HepG2 (cell line): Measurements from ENCODE around the gene NFRKB. TPM values are rescaled to one million over a fixed set of nuclear protein-coding genes. Genes with fewer than 3 reads are reported as not detected.

ENCODE experiments used
- ARNT2 ChIP-seq: sonication (generic); formaldehyde crosslinking; IDR thresholded peaks from 2 replicates; pipeline ENCODE4 v1.8.0; 2022; ENCODE audit warnings: mild to moderate bottlenecking, low read depth, missing genetic modification reagents, moderate library complexity
- CCAR2 ChIP-seq: fragments of 200-400 bp; formaldehyde crosslinking; optimal IDR thresholded peaks from 2 replicates; pipeline ENCODE3; 2018; ENCODE audit warnings: low read depth, mild to moderate bottlenecking, low read length, moderate library complexity
- GABPB1 ChIP-seq: IDR thresholded peaks from 2 replicates; pipeline ENCODE4 v1.6.1; 2016; ENCODE audit warnings: mild to moderate bottlenecking, missing genetic modification reagents, moderate library complexity, missing compliant biosample characterization
- HNRNPL ChIP-seq: fragments of 200-400 bp; formaldehyde crosslinking; IDR thresholded peaks from 2 replicates; pipeline ENCODE4 v1.6.1; 2017; ENCODE audit warnings: mild to moderate bottlenecking, low read depth, low read length
- HNRNPLL ChIP-seq: fragments of 200-400 bp; formaldehyde crosslinking; IDR thresholded peaks from 2 replicates; pipeline ENCODE4 v1.6.1; 2017; ENCODE audit warnings: mild to moderate bottlenecking, low read depth, low read length; ENCODE audit not compliant: poor library complexity, severe bottlenecking
- KLF11 ChIP-seq: IDR thresholded peaks from 2 replicates; pipeline ENCODE4 v1.6.1; 2016; ENCODE audit warnings: missing compliant biosample characterization
- KLF6 ChIP-seq: IDR thresholded peaks from 2 replicates; pipeline ENCODE4 v1.8.0; 2016; ENCODE audit warnings: missing biosample characterization, missing genetic modification reagents
- MTF2 ChIP-seq: sonication (generic); formaldehyde crosslinking; IDR thresholded peaks from 2 replicates; pipeline ENCODE4 v1.5.0; 2020; ENCODE audit warnings: missing genetic modification reagents, borderline replicate concordance
- RAD21 ChIP-seq: fragments of 450-650 bp; formaldehyde crosslinking; IDR thresholded peaks from 2 replicates; pipeline ENCODE4 v1.5.0; 2020; ENCODE audit warnings: mild to moderate bottlenecking
- REL ChIP-seq: sonication (generic); formaldehyde crosslinking; conservative IDR thresholded peaks from 2 replicates; pipeline ENCODE4 v1.8.0; 2022; ENCODE audit warnings: mild to moderate bottlenecking, missing genetic modification reagents, moderate library complexity
- REPIN1 ChIP-seq: sonication (generic); formaldehyde crosslinking; IDR thresholded peaks from 2 replicates; pipeline ENCODE4 v1.8.0; 2022; ENCODE audit warnings: missing genetic modification reagents, low read depth, mild to moderate bottlenecking, borderline replicate concordance
- XBP1 ChIP-seq: sonication (generic); formaldehyde crosslinking; IDR thresholded peaks from 2 replicates; pipeline ENCODE4 v1.5.0; 2020; ENCODE audit warnings: missing genetic modification reagents
- ZNF101 ChIP-seq: sonication (generic); formaldehyde crosslinking; IDR thresholded peaks from 2 replicates; pipeline ENCODE4 v1.4.0; 2020; ENCODE audit warnings: mild to moderate bottlenecking, low read depth, missing genetic modification reagents, borderline replicate concordance
- ZNF121 ChIP-seq: sonication (generic); formaldehyde crosslinking; IDR thresholded peaks from 2 replicates; pipeline ENCODE4 v1.5.0; 2020; ENCODE audit warnings: mild to moderate bottlenecking, missing genetic modification reagents
- ZNF20 ChIP-seq: sonication (generic); formaldehyde crosslinking; IDR thresholded peaks from 2 replicates; pipeline ENCODE4 v1.4.0; 2020; ENCODE audit warnings: mild to moderate bottlenecking, moderate library complexity, missing genetic modification reagents
- ZNF33A ChIP-seq: sonication (generic); formaldehyde crosslinking; IDR thresholded peaks from 2 replicates; pipeline ENCODE4 v1.5.1; 2020; ENCODE audit warnings: missing genetic modification reagents, mild to moderate bottlenecking, moderate library complexity, borderline replicate concordance
- ZNF33B ChIP-seq: sonication (generic); formaldehyde crosslinking; IDR thresholded peaks from 2 replicates; pipeline ENCODE4 v1.5.1; 2020; ENCODE audit warnings: mild to moderate bottlenecking, missing genetic modification reagents
- ZNF660 ChIP-seq: sonication (generic); formaldehyde crosslinking; IDR thresholded peaks from 2 replicates; pipeline ENCODE4 v1.5.1; 2020; ENCODE audit warnings: mild to moderate bottlenecking, low read depth, missing genetic modification reagents, borderline replicate concordance
- ZNF687 ChIP-seq: sonication (generic); formaldehyde crosslinking; IDR thresholded peaks from 2 replicates; pipeline ENCODE4 v1.5.1; 2020; ENCODE audit warnings: mild to moderate bottlenecking, missing genetic modification reagents, moderate library complexity
- polyA plus RNA-seq, 8 experiments: library from polyadenylated mRNA; depleted of rRNA in 3 of 8; stranded (reverse) in 7 of 8; unstranded in 1 of 8; fragments of >200 nt; fragmentation: Illumina TruSeq in 4 of 8; extraction: Trizol in 4 of 8; gene quantifications; 2 replicates each; pipeline versions ENCODE4 v1.2.1 to v1.2.3, GENCODE V29; 2011 to 2016; ENCODE audit warnings: low read depth in 4 of 8, missing spikeins in 1 of 8, mixed read lengths in 1 of 8; ENCODE audit not compliant: insufficient read depth in 1 of 8
- total RNA-seq, 5 experiments: library from RNA; depleted of rRNA; stranded (reverse); fragments of >200 nt; fragmentation: Illumina TruSeq; extraction: Trizol; gene quantifications; 2 replicates each; pipeline ENCODE4 v1.2.3, GENCODE V29; 2016; ENCODE audit warnings: low read depth in 1 of 5
- TF ChIP-seq, protein P1 (sequence below): sonication (generic); formaldehyde crosslinking; conservative IDR thresholded peaks from 2 replicates; pipeline ENCODE4 v1.8.0; 2022; ENCODE audit warnings: missing genetic modification reagents
- TF ChIP-seq, protein P2 (sequence below): IDR thresholded peaks from 2 replicates; pipeline ENCODE4 v1.6.1; 2016

Gene NFRKB
- total and polyA plus RNA-seq, 2 of the 13 experiments (the other 11 are each of a cell fraction or from before 2014, with no cell fraction given): 22.9 to 23.7 TPM

- TF ChIP-seq ZNF687 (CRISPR knock-in tag) (peak; percentile 84), ZNF20 (CRISPR knock-in tag) (no peak), ZNF33A (CRISPR knock-in tag) (peak; percentile 49; the same call in 1 of the 2 replicates), HNRNPL (0 out of 2 replicates have a peak, but pooled peaks have one; percentile 51), ZNF33B (CRISPR knock-in tag) (no peak), REPIN1 (CRISPR knock-in tag) (0 out of 2 replicates have a peak, but pooled peaks have one; percentile 13), ZNF121 (CRISPR knock-in tag) (0 out of 2 replicates have a peak, but pooled peaks have one; percentile 42), KLF6 (CRISPR knock-in tag) (0 out of 2 replicates have a peak, but pooled peaks have one; percentile 47), GABPB1 (CRISPR knock-in tag) (peak; percentile 84), HNRNPLL (peak; percentile 28), ZNF101 (no peak), ZNF660 (CRISPR knock-in tag) (0 out of 2 replicates have a peak, but pooled peaks have one; percentile 26), MTF2 (CRISPR knock-in tag) (no peak; the same call in 1 of the 2 replicates), XBP1 (no peak), RAD21 (0 out of 2 replicates have a peak, but pooled peaks have one; percentile 20), REL (CRISPR knock-in tag) (no peak), ARNT2 (CRISPR knock-in tag) (peak; percentile 41; the same call in 1 of the 2 replicates), KLF11 (no peak), CCAR2 (no peak)
- TF ChIP-seq, protein P1, sequence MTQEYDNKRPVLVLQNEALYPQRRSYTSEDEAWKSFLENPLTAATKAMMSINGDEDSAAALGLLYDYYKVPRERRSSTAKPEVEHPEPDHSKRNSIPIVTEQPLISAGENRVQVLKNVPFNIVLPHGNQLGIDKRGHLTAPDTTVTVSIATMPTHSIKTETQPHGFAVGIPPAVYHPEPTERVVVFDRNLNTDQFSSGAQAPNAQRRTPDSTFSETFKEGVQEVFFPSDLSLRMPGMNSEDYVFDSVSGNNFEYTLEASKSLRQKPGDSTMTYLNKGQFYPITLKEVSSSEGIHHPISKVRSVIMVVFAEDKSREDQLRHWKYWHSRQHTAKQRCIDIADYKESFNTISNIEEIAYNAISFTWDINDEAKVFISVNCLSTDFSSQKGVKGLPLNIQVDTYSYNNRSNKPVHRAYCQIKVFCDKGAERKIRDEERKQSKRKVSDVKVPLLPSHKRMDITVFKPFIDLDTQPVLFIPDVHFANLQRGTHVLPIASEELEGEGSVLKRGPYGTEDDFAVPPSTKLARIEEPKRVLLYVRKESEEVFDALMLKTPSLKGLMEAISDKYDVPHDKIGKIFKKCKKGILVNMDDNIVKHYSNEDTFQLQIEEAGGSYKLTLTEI (CRISPR knock-in tag): no peak
- TF ChIP-seq, protein P2, sequence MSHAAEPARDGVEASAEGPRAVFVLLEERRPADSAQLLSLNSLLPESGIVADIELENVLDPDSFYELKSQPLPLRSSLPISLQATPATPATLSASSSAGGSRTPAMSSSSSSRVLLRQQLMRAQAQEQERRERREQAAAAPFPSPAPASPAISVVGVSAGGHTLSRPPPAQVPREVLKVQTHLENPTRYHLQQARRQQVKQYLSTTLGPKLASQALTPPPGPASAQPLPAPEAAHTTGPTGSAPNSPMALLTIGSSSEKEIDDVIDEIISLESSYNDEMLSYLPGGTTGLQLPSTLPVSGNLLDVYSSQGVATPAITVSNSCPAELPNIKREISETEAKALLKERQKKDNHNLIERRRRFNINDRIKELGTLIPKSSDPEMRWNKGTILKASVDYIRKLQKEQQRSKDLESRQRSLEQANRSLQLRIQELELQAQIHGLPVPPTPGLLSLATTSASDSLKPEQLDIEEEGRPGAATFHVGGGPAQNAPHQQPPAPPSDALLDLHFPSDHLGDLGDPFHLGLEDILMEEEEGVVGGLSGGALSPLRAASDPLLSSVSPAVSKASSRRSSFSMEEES (CRISPR knock-in tag): no peak
Observed at GRCh38 chr11:129895126-129896041, at the start of gene NFRKB (continued).
